Jurkat, Clone E6-1 (cell line): ENCODE measurements around the gene TEX264.
"Not testable (repeated sequence)": the region's sequence is repeated elsewhere in the genome, so short reads cannot be mapped to it uniquely, and the experiment has no call there.

Source experiments
- DNase-seq: peaks from one replicate; pipeline ENCODE4 v3.0.0-alpha.2; 2011; ENCODE audit warnings: low read depth, low spot score
- H3K4me3 ChIP-seq: 2 replicates; pipeline ENCODE4 v1.5.1; 2011; ENCODE audit warnings: mild to moderate bottlenecking, low read length, control low read depth, moderate library complexity

Gene TEX264

DNA sequence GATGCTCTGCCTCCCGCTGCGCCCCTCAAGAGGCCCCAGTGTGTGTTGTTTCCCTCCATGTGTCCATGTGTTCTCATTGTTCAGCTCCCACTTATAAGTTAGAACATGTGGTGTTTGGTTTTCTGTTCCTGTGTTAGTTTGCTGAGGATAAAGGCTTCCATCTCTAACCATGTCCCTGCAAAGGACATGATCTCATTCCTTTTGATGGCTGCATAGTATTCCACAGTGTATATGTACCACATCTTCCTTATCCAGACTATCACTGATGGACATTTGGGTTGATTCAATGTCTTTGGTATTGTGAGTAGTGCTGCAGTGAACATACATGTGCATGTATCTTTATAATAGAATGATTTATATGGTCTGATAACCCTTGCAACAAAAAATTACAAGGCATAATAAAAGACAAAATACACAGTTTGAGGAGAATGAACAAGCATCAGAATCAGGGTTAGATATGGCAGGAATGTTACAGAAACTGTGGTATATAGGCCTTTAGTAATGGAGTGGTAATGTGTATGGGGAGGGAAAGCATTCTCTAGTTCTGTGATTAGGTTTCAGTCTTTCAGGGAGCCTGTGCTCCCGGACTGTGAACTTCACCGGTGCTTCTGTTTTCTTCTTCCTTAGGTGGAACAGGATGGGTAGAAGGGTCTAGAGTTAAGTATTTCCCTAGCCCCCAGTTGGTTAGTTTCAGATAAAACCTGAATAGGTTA, 63.0 kb downstream of the TEX264 start:
- DNase-seq = no peak
- no peak overlapping the region for H3K4me3 ChIP-seq

DNA sequence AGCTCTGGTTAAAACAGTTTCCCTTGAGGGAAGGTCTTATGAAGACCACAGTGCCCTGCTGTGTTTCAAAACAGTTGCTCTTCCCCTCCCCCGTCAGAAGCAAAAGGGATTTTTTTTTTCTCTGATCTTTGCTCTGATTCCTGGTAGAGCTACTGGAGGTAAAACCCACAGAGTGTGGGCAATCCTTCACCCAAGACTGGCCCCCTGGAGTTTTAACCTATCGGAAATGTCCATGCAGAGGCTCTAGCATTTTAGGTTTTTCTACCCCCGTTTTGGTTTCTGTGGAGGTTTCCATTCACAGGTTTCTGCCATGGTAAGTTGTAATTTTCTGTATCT, 63.5 kb downstream of the TEX264 start:
- H3K4me3 ChIP-seq = no peak overlapping the region
- DNase-seq = peak; percentile 36

DNA sequence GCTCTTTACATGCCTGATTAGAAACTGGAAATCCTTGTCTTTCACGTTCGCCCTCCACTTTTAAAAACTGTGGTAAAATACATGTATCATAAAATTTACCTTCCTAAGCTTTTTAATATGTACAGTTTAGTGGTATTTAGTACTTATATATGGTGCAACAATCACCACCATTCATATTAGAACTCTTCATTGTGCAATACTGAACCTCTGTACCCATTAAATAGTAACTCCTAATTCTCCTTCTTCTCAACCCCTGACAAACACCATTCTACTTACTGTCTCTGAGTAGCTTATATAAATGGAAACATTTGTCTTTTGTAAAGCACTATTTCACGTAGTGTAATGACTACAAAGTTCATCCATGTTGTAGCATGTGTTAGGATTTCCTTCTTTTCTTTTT, 64.0 kb downstream of the TEX264 start:
- no peak for DNase-seq
- no peak overlapping the region for H3K4me3 ChIP-seq

DNA sequence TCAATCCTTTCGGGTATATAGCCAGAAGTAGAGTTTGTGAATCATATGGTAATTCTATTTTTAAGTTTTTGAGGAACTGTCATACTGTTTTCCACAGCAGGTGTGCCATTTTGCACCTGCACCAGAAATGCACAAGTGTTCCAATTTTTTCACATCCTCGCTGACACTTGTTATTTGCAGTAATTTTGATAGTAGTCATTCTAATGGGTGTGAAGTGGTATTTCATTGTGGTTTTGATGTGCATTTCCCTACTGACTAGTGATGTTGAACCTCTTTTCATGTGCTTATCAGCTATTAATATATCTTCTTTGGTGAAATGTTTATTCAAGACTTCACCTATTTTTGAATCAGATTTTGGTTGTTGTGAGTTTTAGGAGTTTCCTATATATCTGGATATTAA, 64.9 kb downstream of the TEX264 start:
- no peak overlapping the region for H3K4me3 ChIP-seq
- DNase-seq = no peak

DNA sequence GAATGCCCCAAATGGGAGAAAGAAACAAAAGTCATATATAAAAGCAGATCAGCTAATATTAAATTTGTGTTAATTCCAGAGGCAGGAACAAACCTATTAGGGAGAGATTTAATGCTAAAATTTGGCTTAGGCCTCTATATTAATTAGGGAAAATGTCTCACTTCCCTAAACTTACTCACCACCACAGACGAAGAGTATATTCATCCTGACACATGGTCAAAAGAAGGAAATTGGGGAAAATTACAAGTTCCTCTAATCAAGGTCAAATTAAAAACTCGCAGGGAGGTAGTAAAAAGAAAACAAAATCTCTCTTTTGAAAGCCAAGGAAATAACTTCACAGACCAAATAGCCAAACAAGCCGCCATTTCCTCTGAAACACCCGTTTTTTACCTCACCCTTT, 68.1 kb downstream of the TEX264 start:
- H3K4me3 ChIP-seq = no peak overlapping the region
- no peak for DNase-seq

DNA sequence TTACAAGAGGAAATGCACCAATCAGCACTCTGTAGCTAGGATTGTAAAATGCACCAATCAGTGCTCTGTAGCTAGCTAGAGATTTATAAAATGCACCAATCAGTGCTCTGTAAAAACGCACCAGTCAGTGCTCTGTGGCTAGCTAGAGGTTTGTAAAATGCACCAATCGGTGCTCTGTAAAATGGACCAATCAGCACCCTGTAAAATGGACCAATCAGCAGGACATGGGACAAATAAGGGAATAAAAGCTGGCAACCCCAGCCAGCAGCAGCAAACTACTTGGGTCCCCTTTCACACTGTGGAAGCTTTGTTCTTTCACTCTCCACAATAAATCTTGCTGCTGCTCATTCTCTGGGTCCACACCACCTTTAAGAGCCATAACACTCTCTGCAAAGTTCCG, 71.3 kb downstream of the TEX264 start:
- not testable (repeated sequence) for H3K4me3 ChIP-seq, DNase-seq

DNA sequence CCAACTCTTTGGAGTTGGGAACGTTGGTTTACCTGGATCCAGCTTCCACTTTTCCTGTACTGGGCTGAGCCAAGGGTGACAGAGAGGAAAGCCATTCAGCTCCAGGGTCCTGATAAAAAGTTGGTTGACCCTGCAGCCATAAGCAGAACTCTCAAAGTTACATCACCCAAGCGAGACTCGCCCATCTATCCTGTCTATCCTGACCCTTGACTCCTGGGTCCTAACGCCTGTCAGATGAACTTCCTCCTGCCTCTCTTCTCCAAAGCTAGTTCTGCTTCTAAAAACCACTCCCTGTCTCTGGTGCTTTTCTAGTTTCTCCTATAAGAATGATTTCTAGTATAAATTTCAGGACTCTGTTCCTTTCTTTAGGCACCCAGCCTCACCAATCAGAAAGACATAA, 71.9 kb downstream of the TEX264 start:
- not testable (repeated sequence) for H3K4me3 ChIP-seq, DNase-seq

DNA sequence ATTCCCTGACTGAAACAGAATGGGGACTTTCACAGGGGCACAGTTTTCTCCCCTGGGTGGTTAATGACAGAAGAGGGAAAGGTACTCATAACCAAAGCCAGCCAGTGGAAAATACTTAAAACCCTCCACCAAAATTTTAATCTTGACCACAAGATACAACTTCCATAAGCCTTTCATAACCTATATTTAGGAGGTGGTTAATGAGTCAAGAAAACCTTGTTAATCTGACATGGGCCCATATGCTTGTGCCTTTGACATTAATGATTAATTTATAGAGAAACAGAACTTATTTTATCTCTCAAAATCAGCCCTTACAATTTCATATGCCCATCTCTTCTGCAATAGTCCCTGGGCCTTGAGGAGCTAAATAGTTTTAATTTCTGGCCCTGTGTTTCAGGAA, 76.8 kb downstream of the TEX264 start:
- DNase-seq = no peak
- no peak overlapping the region for H3K4me3 ChIP-seq

DNA sequence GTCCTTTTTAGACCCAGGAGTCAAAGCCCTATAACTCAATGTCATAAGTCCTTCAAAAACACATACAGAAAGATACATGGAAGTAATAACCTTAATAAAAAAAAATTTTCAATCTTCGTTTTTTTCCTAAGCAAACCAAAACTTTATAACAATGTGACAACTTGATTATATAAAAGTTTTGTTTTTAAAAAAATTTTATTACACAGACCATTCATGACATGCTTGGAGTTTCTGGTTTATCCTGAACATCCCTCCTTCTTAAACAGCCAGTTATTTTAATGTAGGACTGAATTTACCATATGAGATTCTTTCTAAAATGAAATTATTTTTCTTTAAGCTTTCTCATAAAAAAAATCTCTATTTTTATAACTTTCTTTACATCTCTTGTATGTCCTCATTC, 77.3 kb downstream of the TEX264 start:
- no peak overlapping the region for H3K4me3 ChIP-seq
- no peak for DNase-seq

DNA sequence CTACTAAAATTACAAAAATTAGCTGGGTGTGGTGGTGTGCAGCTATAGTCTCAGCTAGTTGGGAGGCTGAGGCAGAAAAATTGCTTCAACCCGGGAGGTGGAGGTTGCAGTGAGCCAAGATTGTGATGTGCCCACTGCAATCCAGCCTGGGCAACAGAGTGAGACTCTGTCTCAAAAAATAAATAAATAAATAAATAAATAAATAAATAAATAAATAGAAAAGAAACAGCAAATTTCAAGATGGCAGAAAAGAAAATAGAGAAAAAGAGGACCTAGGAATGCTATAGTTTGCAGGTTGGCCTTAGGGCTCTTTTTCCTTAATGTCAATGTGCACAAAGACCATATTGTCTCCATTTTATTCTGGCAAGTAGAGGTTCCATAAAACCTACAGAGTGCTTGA, 79.8 kb downstream of the TEX264 start:
- H3K4me3 ChIP-seq = no peak overlapping the region
- DNase-seq = no peak

DNA sequence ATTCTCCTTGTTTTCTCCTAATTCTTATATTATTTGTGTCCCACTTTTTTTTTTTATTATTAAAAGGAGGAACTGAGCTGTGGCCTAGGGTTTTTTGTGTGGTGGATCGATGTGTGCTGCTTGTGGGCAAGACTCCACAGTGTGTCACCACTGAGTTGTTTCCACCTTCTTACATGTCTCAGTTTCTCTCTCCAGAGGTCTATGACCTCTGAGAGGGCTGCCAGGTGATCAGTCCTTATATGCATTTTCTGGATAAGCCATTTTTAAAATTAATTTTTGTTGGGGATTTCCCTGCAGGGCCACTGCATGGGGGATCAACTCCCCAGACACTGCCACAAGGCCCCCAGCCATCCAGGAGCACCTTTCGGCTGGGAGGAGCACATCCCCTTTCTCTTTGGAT, 80.2 kb downstream of the TEX264 start:
- no peak overlapping the region for H3K4me3 ChIP-seq
- no peak for DNase-seq
